Measurements from ENCODE around the gene ELK1.

- TF ChIP-seq POLR2A (IDR thresholded peaks at IDR 0.05): no peak
- TF ChIP-seq, protein P1, sequence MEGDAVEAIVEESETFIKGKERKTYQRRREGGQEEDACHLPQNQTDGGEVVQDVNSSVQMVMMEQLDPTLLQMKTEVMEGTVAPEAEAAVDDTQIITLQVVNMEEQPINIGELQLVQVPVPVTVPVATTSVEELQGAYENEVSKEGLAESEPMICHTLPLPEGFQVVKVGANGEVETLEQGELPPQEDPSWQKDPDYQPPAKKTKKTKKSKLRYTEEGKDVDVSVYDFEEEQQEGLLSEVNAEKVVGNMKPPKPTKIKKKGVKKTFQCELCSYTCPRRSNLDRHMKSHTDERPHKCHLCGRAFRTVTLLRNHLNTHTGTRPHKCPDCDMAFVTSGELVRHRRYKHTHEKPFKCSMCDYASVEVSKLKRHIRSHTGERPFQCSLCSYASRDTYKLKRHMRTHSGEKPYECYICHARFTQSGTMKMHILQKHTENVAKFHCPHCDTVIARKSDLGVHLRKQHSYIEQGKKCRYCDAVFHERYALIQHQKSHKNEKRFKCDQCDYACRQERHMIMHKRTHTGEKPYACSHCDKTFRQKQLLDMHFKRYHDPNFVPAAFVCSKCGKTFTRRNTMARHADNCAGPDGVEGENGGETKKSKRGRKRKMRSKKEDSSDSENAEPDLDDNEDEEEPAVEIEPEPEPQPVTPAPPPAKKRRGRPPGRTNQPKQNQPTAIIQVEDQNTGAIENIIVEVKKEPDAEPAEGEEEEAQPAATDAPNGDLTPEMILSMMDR (IDR thresholded peaks at IDR 0.05): no peak
Observed at GRCh38 chrX:47623540-47624027, 26.8 kb downstream of the ELK1 start.

Measured in testis (tissue), 2 donors.